RWPE2 (cell line): ENCODE results near the gene MYL3.
A peak's percentile ranks its signal among the peaks of the same experiment; 100 is the strongest.

Experiments
- ATAC-seq: fragments of 200-7000 bp; cut with Tn5 transposase; 3 replicates; pipeline ENCODE4 v1.9.1; 2021; ENCODE audit warnings: low read depth
- DNase-seq: peaks from one replicate; pipeline ENCODE4 v3.0.0-alpha.2; 2020; ENCODE audit warnings: low spot score
- H3K27ac ChIP-seq: fragments of 450-650 bp; 2 replicates; pipeline ENCODE4 v1.5.1; 2017; ENCODE audit warnings: mild to moderate bottlenecking; ENCODE audit not compliant: poor library complexity, severe bottlenecking
- H3K27me3 ChIP-seq: fragments of 250-450 bp; sonication (Bioruptor Pico); 2 replicates; pipeline ENCODE4 v1.5.1; 2021; ENCODE audit warnings: mild to moderate bottlenecking, moderate library complexity; ENCODE audit not compliant: insufficient read depth, poor library complexity, severe bottlenecking
- H3K36me3 ChIP-seq: fragments of 250-450 bp; sonication (Bioruptor Pico); 2 replicates; pipeline ENCODE4 v1.5.1; 2020; ENCODE audit warnings: low read depth, mild to moderate bottlenecking, moderate library complexity
- H3K4me1 ChIP-seq: fragments of 250-450 bp; sonication (Bioruptor Pico); 2 replicates; pipeline ENCODE4 v1.5.1; 2021; ENCODE audit warnings: mild to moderate bottlenecking, moderate library complexity; ENCODE audit not compliant: insufficient read depth, poor library complexity, severe bottlenecking
- H3K4me3 ChIP-seq: fragments of 250-450 bp; sonication (Bioruptor Pico); 2 replicates; pipeline ENCODE4 v1.5.1; 2021; ENCODE audit warnings: mild to moderate bottlenecking, moderate library complexity; ENCODE audit not compliant: severe bottlenecking
- H3K9me3 ChIP-seq: fragments of 250-450 bp; sonication (Bioruptor Pico); 2 replicates; pipeline ENCODE4 v1.5.1; 2021; ENCODE audit warnings: mild to moderate bottlenecking, moderate library complexity; ENCODE audit not compliant: severe bottlenecking
- TF ChIP-seq, protein P1 (sequence below): fragments of 450-650 bp; IDR thresholded peaks from one replicate; pipeline ENCODE4 v1.5.1; 2017; ENCODE audit warnings: mild to moderate bottlenecking, moderate library complexity; ENCODE audit not compliant: poor library complexity, severe bottlenecking

Gene MYL3

GRCh38 chr3:46852334-46852720, 10.9 kb downstream of the MYL3 start:
- ATAC-seq (no peak), DNase-seq (peak; percentile 31)
- Histone ChIP-seq H3K27me3 (no peaks in the 10 kb centered on the region), H3K4me1 (no peaks in the 10 kb centered on the region), H3K4me3 (no peak overlapping the region), H3K9me3 (no peaks in the 10 kb centered on the region), H3K36me3 (no peaks in the 10 kb centered on the region), H3K27ac (no peak overlapping the region)
- TF ChIP-seq, protein P1, sequence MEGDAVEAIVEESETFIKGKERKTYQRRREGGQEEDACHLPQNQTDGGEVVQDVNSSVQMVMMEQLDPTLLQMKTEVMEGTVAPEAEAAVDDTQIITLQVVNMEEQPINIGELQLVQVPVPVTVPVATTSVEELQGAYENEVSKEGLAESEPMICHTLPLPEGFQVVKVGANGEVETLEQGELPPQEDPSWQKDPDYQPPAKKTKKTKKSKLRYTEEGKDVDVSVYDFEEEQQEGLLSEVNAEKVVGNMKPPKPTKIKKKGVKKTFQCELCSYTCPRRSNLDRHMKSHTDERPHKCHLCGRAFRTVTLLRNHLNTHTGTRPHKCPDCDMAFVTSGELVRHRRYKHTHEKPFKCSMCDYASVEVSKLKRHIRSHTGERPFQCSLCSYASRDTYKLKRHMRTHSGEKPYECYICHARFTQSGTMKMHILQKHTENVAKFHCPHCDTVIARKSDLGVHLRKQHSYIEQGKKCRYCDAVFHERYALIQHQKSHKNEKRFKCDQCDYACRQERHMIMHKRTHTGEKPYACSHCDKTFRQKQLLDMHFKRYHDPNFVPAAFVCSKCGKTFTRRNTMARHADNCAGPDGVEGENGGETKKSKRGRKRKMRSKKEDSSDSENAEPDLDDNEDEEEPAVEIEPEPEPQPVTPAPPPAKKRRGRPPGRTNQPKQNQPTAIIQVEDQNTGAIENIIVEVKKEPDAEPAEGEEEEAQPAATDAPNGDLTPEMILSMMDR, result no peak

GRCh38 chr3:46851364-46852333, 11.6 kb downstream of the MYL3 start:
- no peaks in the 10 kb centered on the region for H3K9me3 ChIP-seq
- ATAC-seq, result no peak

DNA sequence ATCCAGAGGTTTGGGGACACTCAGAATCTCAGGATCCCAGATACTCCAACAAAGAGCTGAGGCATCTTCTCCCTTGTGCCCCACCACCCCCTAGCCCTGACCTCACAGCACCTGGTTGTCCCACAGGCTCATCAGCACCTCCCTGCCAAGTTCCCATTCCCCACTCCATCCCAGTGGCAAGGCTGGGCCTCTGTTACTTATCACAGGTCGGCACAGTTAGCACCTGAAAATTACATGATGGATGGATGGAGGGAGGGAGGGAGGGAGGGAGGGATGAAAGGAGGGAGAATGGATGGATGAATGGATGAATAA, 12.8 kb downstream of the MYL3 start:
- H3K4me1 ChIP-seq, result no peaks in the 10 kb centered on the region
- no peak for ATAC-seq
- no peak overlapping the region for H3K27ac ChIP-seq
- H3K36me3 ChIP-seq, result no peaks in the 10 kb centered on the region
- no peak overlapping the region for H3K4me3 ChIP-seq
- TF ChIP-seq, protein P1, result no peak
- no peaks in the 10 kb centered on the region for H3K9me3 ChIP-seq
- DNase-seq, result no peak
- no peaks in the 10 kb centered on the region for H3K27me3 ChIP-seq

More at GRCh38 chr3:46851364-46852333, 11.6 kb downstream of the MYL3 start:
- no peak overlapping the region for H3K4me3 ChIP-seq
- no peak overlapping the region for H3K27ac ChIP-seq
- DNase-seq, result peak; percentile 38
- H3K27me3 ChIP-seq, result no peaks in the 10 kb centered on the region
- H3K4me1 ChIP-seq, result no peaks in the 10 kb centered on the region
- TF ChIP-seq, protein P1, result no peak
- H3K36me3 ChIP-seq, result no peaks in the 10 kb centered on the region

- H3K27me3 ChIP-seq, result no peaks in the 10 kb centered on the region
- no peak for ATAC-seq
- H3K4me3 ChIP-seq, result no peak overlapping the region
- TF ChIP-seq, protein P1, result no peak
- H3K27ac ChIP-seq, result no peak overlapping the region
- H3K9me3 ChIP-seq, result no peaks in the 10 kb centered on the region
- no peaks in the 10 kb centered on the region for H3K36me3 ChIP-seq
- DNase-seq, result no peak
- H3K4me1 ChIP-seq, result no peaks in the 10 kb centered on the region
Measured at GRCh38 chr3:46849686-46850467, 13.4 kb downstream of the MYL3 start.
